Measurements from ENCODE around the gene NBL1.

Gene NBL1

GRCh38 chr1:19643602-19644394, at the start of gene NBL1:
Gene NBL1 (plus strand): TSS chr1:19644311. CDS start chr1:19655031, 10,720 bp downstream.
- DNase-seq (ENCODE audit: low spot score): peak; percentile 57

GRCh38 chr1:19596065-19596713, 47.9 kb upstream of the NBL1 start:
- no peak for DNase-seq (ENCODE audit: low spot score)

GRCh38 chr1:19596714-19597495, 47.2 kb upstream of the NBL1 start:
- DNase-seq (ENCODE audit: low spot score): peak; percentile 98

- DNase-seq (ENCODE audit: low spot score): no peak
Measured at GRCh38 chr1:19597496-19598309, 46.4 kb upstream of the NBL1 start.

GRCh38 chr1:19599810-19600209, 44.3 kb upstream of the NBL1 start:
- DNase-seq (ENCODE audit: low spot score): no peak

GRCh38 chr1:19602486-19602885, 41.6 kb upstream of the NBL1 start:
- no peak for DNase-seq (ENCODE audit: low spot score)

- DNase-seq (ENCODE audit: low spot score): peak; percentile 21
Measured at GRCh38 chr1:19605967-19606366, 38.1 kb upstream of the NBL1 start.

GRCh38 chr1:19606817-19607642, 37.1 kb upstream of the NBL1 start:
- no peak for DNase-seq (ENCODE audit: low spot score)

- DNase-seq (ENCODE audit: low spot score): no peak
Measured at GRCh38 chr1:19608232-19608631, 35.9 kb upstream of the NBL1 start.

GRCh38 chr1:19610282-19610981, 33.7 kb upstream of the NBL1 start:
- no peak for DNase-seq (ENCODE audit: low spot score)

GRCh38 chr1:19612530-19612929, 31.6 kb upstream of the NBL1 start:
- no peak for DNase-seq (ENCODE audit: low spot score)

GRCh38 chr1:19613171-19613703, 30.9 kb upstream of the NBL1 start:
- DNase-seq (ENCODE audit: low spot score): no peak

- no peak for DNase-seq (ENCODE audit: low spot score)
Measured at GRCh38 chr1:19615438-19615837, 28.7 kb upstream of the NBL1 start.

- no peak for DNase-seq (ENCODE audit: low spot score)
Measured at GRCh38 chr1:19616489-19616888, 27.6 kb upstream of the NBL1 start.

- no peak for DNase-seq (ENCODE audit: low spot score)
Measured at GRCh38 chr1:19617376-19617775, 26.7 kb upstream of the NBL1 start.

- no peak for DNase-seq (ENCODE audit: low spot score)
Measured at GRCh38 chr1:19618428-19618827, 25.7 kb upstream of the NBL1 start.

- DNase-seq (ENCODE audit: low spot score): no peak
Measured at GRCh38 chr1:19619697-19620384, 24.3 kb upstream of the NBL1 start.

- no peak for DNase-seq (ENCODE audit: low spot score)
Measured at GRCh38 chr1:19620786-19621185, 23.3 kb upstream of the NBL1 start.

GRCh38 chr1:19621274-19621950, 22.7 kb upstream of the NBL1 start:
- DNase-seq (ENCODE audit: low spot score): no peak

Data from Ammon's horn (tissue), 1 donor.